GM18951 (cell line): ENCODE data around the gene SRRM3.
"Not testable (repeated sequence)": the region's sequence is repeated elsewhere in the genome, so short reads cannot be mapped to it uniquely, and the experiment has no call there.

Experiments
- POLR2A ChIP-seq: IDR thresholded peaks from 4 replicates; pipeline ENCODE4 v1.6.1; 2011; ENCODE audit warnings: mild to moderate bottlenecking; ENCODE audit not compliant: insufficient read length, insufficient read depth; ENCODE audit errors: extremely low read depth
- in situ Hi-C: fragments of 300-500 bp; cut with MboI; formaldehyde crosslinking; loops from one replicate; pipeline ENCODE4 v1.12.0; 2022; ENCODE audit warnings: low sequenced_read_pairs, mixed read lengths, inconsistent platforms; ENCODE audit not compliant: unreplicated experiment

SRRM3 gene

DNA sequence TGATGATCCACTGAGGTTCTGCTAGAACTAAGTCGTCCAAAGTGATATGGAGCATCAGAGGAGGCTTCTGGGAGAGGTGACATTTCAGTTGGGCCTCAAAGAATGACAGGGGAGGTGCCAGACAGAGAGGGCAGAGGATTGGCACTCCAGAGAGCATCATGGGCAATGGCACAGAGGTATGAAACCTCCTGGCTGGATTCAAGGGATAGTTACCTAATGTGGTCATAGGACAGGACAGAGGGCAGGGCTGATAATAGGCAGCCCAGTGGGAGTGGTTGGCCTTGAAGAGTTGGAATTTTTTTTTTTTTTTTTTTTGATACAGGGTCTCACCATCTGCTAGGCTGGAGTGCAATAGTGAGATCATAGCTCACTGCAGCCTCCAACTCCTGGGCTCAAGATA is 7.6 kb downstream of the SRRM3 start:
- TF ChIP-seq POLR2A: no peak
- in situ Hi-C loops: no loop called here

DNA sequence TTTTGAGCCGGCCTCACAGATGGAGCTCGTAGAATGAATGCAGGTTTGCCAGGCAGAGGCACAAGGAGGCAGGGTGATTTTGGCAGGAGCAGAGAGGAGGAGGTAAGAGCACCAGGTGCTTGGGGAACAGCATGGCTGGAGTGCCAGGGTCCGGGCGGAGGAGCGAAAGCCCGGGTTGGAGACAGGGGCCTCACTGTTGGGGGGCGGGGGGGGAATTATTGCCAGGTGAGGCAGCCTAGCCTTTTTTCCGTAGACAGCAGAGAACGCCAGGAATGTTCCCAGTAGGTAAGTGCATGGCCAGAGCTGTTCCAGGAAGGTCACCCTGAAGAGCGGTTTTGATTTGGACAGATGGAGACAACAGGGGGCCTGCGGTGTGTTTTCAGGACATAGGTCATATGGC is 9.5 kb downstream of the SRRM3 start:
- in situ Hi-C loops: no loop called here
- TF ChIP-seq POLR2A: no peak

DNA sequence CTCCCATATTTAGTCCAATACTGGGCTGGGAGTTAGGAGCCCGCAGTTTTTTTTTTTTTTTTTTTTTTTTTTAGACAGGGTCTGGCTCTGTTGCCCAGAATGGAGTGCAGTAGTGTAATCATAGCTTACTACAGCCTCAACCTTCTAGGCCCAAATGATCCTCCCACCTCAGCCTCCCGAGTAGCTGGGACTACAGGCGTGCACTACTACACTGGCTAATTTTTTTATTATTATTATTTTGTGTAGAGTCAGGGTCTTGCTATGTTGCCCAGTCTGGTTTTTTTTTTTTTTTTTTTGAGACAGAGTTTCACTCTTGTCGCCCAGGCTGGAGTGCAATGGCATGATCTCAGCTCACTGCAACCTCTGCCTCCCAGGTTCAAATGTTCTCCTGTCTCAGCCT is 13.7 kb downstream of the SRRM3 start:
- in situ Hi-C loops: not testable (repeated sequence)

DNA sequence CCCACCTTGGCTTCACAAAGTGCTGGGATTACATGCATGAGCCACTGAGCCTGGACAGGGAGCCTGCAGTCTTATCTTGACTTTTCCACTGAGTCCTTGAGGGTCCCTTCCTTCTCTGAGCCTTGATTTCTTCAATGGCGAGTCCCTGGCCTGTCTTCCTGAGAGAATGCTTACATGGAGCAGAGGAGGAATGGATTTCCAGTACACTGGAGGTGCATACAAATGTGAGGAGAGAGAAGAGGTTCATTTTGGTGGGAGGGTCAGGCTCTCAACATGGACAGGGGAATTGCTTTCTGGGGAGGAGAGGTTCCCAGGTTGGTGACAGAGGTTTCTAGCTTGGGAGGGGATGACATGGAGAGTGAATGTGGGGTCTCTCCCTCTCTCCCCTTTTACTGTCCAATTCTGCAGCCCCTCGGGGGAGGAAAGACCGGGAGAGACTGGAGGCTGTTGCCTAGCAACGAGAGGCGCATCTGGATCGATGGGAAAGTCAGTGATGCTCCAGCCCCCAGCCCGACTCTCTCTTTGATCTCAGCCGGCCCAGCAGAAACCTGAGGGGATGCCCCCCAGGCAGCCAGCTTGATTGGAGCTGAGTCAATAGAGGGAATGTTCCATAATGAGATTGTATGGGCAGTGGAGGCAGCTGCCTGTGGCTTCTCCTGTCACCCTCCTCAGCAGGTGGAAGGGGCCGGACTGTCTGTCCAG is 14.8 kb downstream of the SRRM3 start:
- in situ Hi-C loops: no loop called here
- TF ChIP-seq POLR2A: no peak

DNA sequence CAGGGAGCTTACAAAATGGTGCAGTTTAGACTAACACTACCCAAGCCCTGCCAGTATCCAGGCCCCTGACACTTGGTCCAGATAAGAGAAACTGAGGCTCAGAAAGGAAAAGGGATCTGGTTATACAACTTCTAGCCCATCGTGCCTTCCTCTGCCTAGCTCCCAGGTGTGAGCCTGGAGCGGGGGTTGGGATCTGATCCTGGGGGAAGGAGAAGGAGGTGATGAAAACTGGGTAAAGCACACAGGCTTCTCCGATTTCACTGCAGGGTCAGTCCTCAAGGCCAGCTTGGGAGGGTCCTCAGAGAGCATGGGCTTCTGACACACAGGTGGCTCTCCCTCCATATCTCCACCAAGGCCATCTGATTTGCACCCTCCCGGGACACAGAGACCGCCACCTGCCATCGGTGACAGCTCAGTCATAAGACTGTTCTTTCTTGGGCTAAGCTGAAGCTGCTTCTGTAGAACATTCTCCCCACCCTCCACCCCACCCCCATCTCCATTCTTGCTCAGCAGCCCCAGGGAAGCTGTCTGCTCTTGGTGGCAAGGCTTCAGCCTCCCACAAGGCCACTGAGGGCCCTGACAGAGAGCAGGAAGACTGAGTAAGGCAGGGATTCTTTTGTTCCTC is 16.4 kb downstream of the SRRM3 start:
- TF ChIP-seq POLR2A: no peak
- in situ Hi-C loops: no loop called here

DNA sequence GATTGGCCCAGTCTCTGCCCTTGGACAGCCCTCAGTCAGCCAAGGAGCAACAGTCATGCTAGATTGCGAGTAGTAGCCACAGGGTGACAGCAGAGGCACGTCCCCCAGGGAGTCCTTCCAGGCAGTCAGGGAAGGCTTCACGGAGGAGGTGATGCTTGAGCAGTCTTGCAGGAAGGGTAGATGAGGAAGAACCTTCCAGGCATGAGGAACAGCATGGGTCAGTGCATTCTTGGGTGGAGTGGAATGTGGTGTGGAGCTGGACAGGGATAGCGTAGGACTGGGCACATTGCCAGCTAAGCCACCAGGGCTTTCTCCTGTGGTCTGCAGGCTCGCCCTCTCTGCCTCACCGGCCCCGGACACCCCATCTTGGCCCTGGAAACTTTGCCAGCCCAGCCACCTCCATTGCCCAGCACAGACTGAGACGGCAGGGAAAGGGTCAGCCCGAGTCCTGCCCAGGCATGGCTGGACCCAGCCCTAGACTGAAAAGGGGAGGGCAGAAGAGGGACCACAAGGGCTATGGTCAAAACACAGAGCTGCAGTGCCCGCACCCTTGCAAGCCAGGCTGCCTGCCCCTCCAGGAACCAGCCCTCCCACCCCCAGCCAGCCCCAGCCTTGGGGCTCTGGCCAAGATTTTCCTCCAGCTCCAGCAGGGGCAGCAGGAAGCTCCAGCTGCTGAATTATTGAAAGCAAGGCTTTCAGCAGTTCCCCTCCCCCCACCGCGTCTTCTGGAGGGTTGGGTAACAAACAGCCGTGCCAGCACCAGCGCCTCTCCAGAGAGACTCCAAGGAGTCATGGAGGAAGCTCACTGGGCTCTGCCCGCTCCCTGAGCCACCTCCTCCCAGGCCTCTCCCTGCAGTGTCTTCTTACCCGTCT is 18.7 kb downstream of the SRRM3 start:
- in situ Hi-C loops: no loop called here

DNA sequence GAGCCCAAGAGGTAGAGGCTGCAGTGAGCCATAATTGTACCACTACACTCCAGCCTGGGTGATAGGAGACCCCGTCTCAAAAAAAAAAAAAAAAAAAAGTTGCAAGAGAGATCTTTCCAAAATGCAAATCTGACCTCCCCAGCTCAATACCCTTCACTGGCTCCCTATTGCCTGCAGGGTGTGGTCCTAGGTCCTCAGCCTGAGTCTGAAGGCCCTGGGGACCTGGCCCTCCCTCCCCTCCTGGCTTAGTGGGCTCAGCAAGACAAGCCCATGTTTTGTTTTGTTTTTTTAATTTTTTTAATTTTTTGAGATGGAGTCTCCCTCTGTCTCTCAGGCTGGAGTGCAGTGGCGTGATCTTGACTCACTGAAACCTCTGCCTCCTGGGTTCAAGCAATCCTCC is 20.6 kb downstream of the SRRM3 start:
- no peak for TF ChIP-seq POLR2A
- in situ Hi-C loops: no loop called here

More for the DNA sequence above, 18.7 kb downstream of the SRRM3 start:
- TF ChIP-seq POLR2A: no peak

DNA sequence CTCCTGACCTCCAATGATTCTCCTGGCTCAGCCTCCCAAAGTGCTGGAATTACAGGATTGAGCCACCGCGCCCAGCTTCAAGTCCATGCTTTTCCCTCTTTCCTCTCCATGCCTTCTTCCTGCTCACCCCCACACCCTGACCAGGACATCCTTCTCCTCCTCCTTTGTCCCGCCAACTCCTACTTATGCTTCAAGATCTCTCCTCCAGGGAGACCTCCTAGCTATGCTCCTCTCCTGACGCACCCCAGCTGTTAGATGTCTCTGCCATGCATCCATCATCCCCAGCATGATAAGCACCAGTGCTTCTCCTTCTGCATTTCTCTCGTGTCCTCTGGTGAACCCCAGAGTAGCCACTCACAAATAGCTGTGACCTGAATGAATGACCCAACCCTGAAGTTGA is 21.1 kb downstream of the SRRM3 start:
- TF ChIP-seq POLR2A: no peak
- in situ Hi-C loops: no loop called here

DNA sequence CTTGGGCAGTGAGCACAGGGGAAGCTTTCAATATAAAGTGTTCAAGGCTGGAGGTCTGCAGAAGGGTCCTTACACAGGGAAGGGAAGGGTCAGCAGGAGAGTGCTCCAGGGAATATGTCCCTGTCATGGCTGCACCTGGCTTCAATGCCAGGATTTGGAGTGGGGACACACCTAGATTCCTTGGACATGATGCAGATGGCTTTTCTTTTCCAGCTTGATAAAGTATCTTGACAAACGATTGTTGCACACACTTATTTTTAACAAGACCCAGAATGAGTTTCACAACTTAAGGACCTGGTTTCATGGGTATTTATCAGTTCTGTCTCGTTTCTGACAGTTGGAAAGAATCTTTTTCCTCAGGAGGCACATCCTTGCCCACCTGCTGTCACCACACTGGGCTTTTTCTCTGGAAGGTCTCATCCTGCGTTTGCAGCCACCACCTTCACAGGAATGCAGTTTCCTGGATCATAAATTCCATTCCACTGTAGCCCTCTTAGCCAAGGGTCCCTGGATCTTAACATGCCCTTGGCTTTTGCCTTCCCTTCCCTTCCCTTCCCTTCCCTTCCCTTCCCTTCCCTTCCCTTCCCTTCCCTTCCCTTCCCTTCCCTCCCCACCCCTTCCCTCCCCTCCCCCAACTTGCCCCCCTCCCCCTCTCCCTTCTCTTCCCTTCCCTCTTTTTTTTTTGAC is 21.7 kb downstream of the SRRM3 start:
- TF ChIP-seq POLR2A: no peak

DNA sequence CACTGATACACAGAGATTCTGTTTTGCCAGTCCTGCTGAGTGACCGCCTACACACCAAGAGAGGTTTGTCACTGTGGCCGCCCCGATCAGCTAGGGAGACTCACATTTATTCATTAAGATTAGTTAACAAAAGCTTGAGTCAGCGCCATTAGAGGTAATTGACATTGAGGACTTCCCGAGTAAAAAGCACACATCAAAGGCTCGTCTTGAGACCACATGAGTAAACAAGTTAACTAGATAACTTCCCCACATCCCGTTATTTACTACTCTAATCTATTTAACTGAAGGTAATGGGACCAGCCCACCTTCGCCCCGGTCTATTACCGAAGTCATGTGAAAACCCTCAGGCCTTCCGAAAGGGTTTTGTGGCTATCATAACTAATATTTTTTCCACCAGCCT is 23.0 kb downstream of the SRRM3 start:
- in situ Hi-C loops: no loop called here
- TF ChIP-seq POLR2A: no peak

More for the DNA sequence above, 21.7 kb downstream of the SRRM3 start:
- in situ Hi-C loops: no loop called here

DNA sequence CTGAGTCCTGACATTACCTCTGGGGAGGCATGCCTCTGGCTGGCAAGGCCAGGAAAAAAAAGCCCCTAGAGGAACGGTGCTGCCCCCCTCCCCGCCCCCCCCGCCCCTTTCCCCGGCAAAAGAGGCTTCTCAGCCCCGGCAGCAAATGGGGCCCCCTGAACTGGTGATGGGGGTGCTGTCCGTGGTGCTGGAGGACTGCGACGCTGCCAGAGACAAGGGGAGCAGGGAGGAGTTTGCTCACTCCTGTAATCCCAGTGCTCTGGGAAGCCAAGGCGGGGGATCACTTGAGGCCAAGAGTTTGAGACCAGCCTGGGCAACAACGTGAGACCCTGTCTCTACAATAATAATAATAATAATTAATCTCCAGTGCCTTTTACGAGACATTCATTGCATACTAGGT is 23.7 kb downstream of the SRRM3 start:
- TF ChIP-seq POLR2A: no peak
- in situ Hi-C loops: no loop called here

DNA sequence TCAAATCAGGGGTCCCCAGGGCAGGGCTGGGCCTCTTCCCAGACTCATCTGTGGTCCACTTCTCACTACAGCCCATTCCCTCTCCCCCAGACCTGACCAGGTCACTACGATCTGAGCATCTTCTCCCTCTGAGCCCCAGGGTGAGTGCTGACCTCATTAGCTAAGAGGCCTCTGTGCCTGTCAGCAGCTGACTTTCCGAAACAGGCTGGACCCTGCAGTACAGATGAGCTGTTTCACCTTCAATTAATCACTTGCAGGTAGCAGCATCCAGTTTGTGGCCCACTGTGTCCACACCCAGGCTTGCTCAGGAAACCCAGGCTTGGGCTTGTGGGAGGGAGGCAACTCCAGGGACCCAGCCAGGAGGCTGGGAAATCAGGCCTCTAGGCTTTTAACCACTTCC is 24.3 kb downstream of the SRRM3 start:
- in situ Hi-C loops: no loop called here
- TF ChIP-seq POLR2A: no peak

DNA sequence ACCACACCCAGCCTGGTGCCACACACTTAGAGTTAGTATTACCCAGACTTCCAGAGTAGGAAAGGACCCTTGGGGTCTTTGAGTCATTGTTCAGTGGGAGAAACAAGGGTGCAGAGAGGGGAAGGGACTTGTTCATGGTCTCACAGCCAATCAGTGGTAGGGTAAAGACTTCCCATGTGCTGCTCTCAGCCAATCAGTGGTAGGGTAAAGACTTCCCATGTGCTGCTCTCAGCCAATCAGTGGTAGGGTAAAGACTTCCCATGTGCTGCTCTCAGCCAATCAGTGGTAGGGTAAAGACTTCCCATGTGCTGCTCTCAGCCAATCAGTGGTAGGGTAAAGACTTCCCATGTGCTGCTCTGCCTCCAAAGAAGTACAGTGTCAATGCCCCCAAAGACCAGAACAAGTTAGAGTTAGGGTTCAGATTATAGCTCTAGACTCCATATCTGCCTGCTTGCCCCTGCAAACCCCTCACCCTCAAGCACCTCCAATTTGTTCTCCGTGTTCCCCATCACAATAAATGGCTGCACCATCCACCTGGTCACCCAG is 25.3 kb downstream of the SRRM3 start:
- in situ Hi-C loops: not testable (repeated sequence)

DNA sequence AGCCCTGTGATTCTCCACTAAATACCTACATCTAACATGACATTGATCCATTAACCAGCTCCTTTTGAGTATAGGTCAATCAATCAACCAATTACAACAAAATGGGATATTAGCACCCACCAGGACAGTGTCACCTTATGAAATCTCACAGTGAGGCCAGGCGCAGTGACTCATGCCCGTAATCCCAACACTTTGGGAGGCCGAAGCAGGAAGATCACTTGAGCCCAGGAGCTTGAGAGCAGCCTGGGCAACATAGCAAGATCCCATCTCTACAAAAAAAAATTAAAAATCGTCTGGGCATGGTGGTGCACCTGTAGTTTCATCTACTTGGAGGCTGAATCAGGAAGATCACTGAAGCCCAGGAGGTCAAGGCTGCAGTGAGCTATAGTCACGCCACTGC is 28.5 kb downstream of the SRRM3 start:
- TF ChIP-seq POLR2A: no peak
- in situ Hi-C loops: no loop called here
